H1 (cell line): Measurements from ENCODE around the gene KRTAP17-1.

Source experiments
- BRCA1 ChIP-seq: IDR thresholded peaks from 2 replicates; pipeline ENCODE4 v1.6.1; 2012; ENCODE audit warnings: low read depth, low read length, improper control_type of control experiment
- CHD2 ChIP-seq: IDR thresholded peaks from 2 replicates; pipeline ENCODE4 v1.6.1; 2012; ENCODE audit warnings: low read length, improper control_type of control experiment
- CTCF ChIP-seq, 3 experiments: IDR thresholded peaks; 1 replicate in 2 of 3; 2 replicates in 1 of 3; pipeline versions ENCODE4 v1.5.1 to v1.6.1; 2011; ENCODE audit warnings: low read length in 3 of 3, mild to moderate bottlenecking in 3 of 3, inconsistent platforms in 2 of 3, low read depth in 1 of 3, moderate library complexity in 1 of 3; ENCODE audit not compliant: insufficient read depth in 1 of 3; ENCODE audit errors: control extremely low read depth in 1 of 3
- EZH2 ChIP-seq: fragments of 200-600 bp; sonication (generic); IDR thresholded peaks from 2 replicates; pipeline ENCODE4 v1.7.1; 2012; ENCODE audit warnings: low read depth, mild to moderate bottlenecking, moderate library complexity, low read length, inconsistent platforms; ENCODE audit not compliant: severe bottlenecking
- GTF2F1 ChIP-seq: IDR thresholded peaks from 2 replicates; pipeline ENCODE4 v1.6.1; 2012; ENCODE audit warnings: low read depth, low read length, improper control_type of control experiment, borderline replicate concordance
- KDM1A ChIP-seq: fragments of 200-600, 300-600 bp; sonication (generic); IDR thresholded peaks from 2 replicates; pipeline ENCODE4 v1.7.1; 2016; ENCODE audit warnings: mild to moderate bottlenecking, low read length, borderline replicate concordance
- POLR2AphosphoS5 ChIP-seq: IDR thresholded peaks from 2 replicates; pipeline ENCODE4 v1.6.1; 2011; ENCODE audit warnings: low read depth, low read length
- RBBP5 ChIP-seq: IDR thresholded peaks from 2 replicates; pipeline ENCODE4 v1.7.1; 2012; ENCODE audit warnings: low read depth, mild to moderate bottlenecking, inconsistent platforms, low read length, moderate library complexity, borderline replicate concordance
- SIRT6 ChIP-seq: IDR thresholded peaks from one replicate; pipeline ENCODE4 v1.7.1; 2012; ENCODE audit warnings: low read length, inconsistent platforms
- YY1 ChIP-seq: IDR thresholded peaks from 2 replicates; pipeline ENCODE4 v1.6.1; 2011; ENCODE audit warnings: low read depth, mild to moderate bottlenecking, low read length
- ZNF274 ChIP-seq: IDR thresholded peaks from 2 replicates; pipeline ENCODE4 v1.7.0; 2012; ENCODE audit warnings: low read length, borderline replicate concordance; ENCODE audit errors: extremely low read depth

- TF ChIP-seq SIRT6 (no peak), BRCA1 (no peak), POLR2AphosphoS5 (no peak), GTF2F1 (no peak), CTCF (IDR thresholded peaks at IDR 0.05; ENCODE audit: control extremely low read depth in 1 of 3, insufficient read depth in 1 of 3, low read depth in 1 of 3, low read length in 3 of 3) (peak; percentile 69 to 75 (median 69)), ZNF274 (no peak), YY1 (no peak), EZH2 (no peak), RBBP5 (no peak), CHD2 (no peak), KDM1A (no peak)
Measured at GRCh38 chr17:41324180-41325075, 8.9 kb upstream of the KRTAP17-1 start.
